Left renal cortex interstitium (tissue), 4 donors: ENCODE results near the gene ULK3. TPM values are rescaled to one million over a fixed set of nuclear protein-coding genes. Genes with fewer than 3 reads are reported as not detected.

Experiments
- DNase-seq, 4 donors: peaks; one replicate each; pipeline ENCODE4 v3.0.0-alpha.2; 2013; ENCODE audit warnings: low read depth in 4 of 4, low spot score in 2 of 4, missing footprints in 1 of 4
- polyA plus RNA-seq, 4 donors: library from polyadenylated mRNA; unstranded; fragments of 120-200 nt; gene quantifications; one replicate each; pipeline ENCODE4 v1.2.1, GENCODE V29; 2013; ENCODE audit not compliant: insufficient read length in 4 of 4

Gene ULK3
- polyA plus RNA-seq, 4 donors, result 30.5 to 36.2 (median 33.7) TPM

DNA sequence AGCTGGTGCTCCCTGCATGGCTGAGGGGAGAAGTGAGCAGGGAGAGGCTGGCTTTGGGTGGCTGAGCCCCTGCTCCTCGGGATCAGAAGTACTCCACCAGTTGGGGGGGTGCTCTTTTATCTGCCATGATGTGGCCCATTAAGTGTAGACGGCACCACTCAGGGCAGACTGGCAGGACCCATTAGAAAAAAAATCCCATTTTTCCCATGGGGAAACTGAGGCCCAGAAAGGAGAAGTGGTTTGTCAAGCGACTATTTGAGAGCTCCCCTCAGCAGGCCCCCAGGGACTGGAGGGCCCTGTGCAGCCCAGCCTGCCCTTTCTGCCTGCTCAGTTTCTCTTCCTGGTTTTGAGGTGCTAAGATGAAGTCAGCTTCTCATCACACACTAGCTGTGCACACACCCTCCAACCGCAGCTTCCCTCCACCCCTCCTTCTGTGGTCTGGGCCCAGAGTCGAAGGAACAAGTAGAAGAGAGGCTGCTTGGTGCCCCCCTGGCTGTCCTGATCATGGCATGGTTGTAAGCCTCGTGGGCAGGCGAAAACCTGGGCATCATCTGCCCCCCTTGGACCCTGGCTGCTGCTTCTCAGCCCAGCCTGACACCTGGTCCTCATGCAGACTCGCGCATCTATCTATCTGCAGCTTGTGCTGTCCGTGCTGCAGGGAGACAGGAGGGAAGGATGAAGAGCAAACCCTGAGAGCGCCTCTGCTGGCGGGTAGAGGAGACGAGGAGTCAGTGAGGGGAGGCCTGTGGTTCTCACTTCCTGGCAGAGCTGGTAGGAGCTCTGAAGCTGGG lies 55.5 kb downstream of the ULK3 start:
- DNase-seq, result no peak

DNA sequence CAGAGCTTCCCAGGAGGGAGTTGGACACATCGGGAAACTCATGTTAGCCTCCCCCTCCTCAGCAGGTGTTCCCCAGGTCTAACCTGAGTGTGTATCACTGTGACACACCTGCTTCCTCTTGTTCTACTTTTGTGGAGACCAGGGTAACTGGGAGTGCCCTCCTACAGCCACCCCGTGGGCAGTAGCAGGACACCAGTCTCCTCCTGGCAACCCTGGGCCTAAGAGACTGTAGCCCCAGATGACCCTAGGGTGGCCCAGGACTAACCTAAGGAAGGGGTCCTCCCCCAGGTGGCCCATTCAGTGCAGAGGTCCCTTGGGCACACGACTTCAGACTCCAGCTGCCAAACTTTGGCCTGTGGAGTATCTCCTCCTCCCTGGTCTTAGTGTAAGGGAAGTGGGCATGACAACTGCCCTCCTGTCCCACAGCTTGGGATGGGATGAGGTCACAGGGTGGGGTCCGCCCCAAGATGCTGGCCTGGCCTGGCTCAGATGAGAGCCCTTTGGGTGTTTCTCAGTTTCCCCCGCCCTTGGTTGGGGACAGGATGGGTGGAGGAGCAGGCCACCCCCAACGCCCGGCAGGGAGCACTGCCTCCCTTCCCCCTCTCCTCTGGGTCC lies 56.3 kb downstream of the ULK3 start:
- DNase-seq, result no peak

Other genes starting within 250 kb of the ULK3 start
- 10 to 100 TPM; 54.4 to 84.9 (median 76.3) TPM for gene CLK3, start 227.3 kb downstream of the ULK3 start, polyA plus RNA-seq
- gene EDC3, start 147.1 kb downstream of the ULK3 start, polyA plus RNA-seq, result 10 to 100 TPM; 37.5 to 43.0 (median 40.6) TPM
- under 1 TPM in 1 of 4 donors, not detected in 3; 0.20 TPM for gene CYP1A1, start 117.6 kb downstream of the ULK3 start, polyA plus RNA-seq
- under 1 TPM; 0.10 to 0.25 (median 0.19) TPM for gene CYP1A2, start 94.3 kb downstream of the ULK3 start, polyA plus RNA-seq
- 10 to 100 TPM; 45.4 to 51.3 (median 46.4) TPM for gene CSK, start 61.1 kb downstream of the ULK3 start, polyA plus RNA-seq
- not detected for gene LMAN1L, start 30.3 kb downstream of the ULK3 start, polyA plus RNA-seq
- gene CPLX3, start 16.5 kb downstream of the ULK3 start, polyA plus RNA-seq, result under 1 TPM in 1 of 4 donors, not detected in 3; 0.07 TPM
- gene SCAMP2, start 30.2 kb upstream of the ULK3 start, polyA plus RNA-seq, result 10 to 100 TPM; 68.4 to 78.0 (median 72.7) TPM
- 10 to 100 TPM; 60.5 to 76.7 (median 63.1) TPM for gene MPI, start 46.9 kb upstream of the ULK3 start, polyA plus RNA-seq
- gene FAM219B, start 63.7 kb upstream of the ULK3 start, polyA plus RNA-seq, result 10 to 100 TPM; 52.4 to 59.7 (median 57.6) TPM
- gene COX5A, start 94.9 kb upstream of the ULK3 start, polyA plus RNA-seq, result 100 to 1,000 TPM; 191 to 233 (median 208) TPM
- 1 to 10 TPM; 2.0 to 3.4 (median 2.9) TPM for gene RPP25, start 113.6 kb upstream of the ULK3 start, polyA plus RNA-seq
- 10 to 100 TPM; 19.5 to 30.0 (median 25.7) TPM for gene SCAMP5, start 152.4 kb upstream of the ULK3 start, polyA plus RNA-seq
- gene PPCDC, start 180.4 kb upstream of the ULK3 start, polyA plus RNA-seq, result 10 to 100 TPM; 11.1 to 15.1 (median 14.3) TPM